Stomach smooth muscle (tissue), 2 donors: ENCODE results near the gene OGFOD3.
A peak's percentile ranks its signal among the peaks of the same experiment; 100 is the strongest.

ENCODE experiments used
- H3K27ac ChIP-seq: one replicate; pipeline ENCODE4 v1.7.0; 2013; ENCODE audit warnings: mild to moderate bottlenecking, low read length, inconsistent platforms
- H3K27me3 ChIP-seq, 2 donors: one replicate each; pipeline ENCODE4 v1.7.0; 2013; ENCODE audit warnings: low read length in 2 of 2; ENCODE audit not compliant: insufficient read depth in 2 of 2, control insufficient read depth in 1 of 2
- H3K36me3 ChIP-seq, 2 donors: one replicate each; pipeline ENCODE4 v1.7.0; 2013; ENCODE audit warnings: low read length in 2 of 2; ENCODE audit not compliant: control insufficient read depth in 2 of 2, insufficient read depth in 2 of 2
- H3K4me1 ChIP-seq: one replicate; pipeline ENCODE4 v1.7.0; 2013; ENCODE audit warnings: low read length; ENCODE audit not compliant: control insufficient read depth, insufficient read depth
- H3K4me3 ChIP-seq, 2 donors: one replicate each; pipeline ENCODE4 v1.7.0; 2013; ENCODE audit warnings: low read length in 2 of 2
- H3K9ac ChIP-seq, 2 donors: one replicate each; pipeline ENCODE4 v1.7.0; 2013; ENCODE audit warnings: low read length in 2 of 2, mild to moderate bottlenecking in 1 of 2
- H3K9me3 ChIP-seq, 2 donors: one replicate each; pipeline ENCODE4 v1.7.0; 2013; ENCODE audit warnings: low read length in 2 of 2; ENCODE audit not compliant: control insufficient read depth in 2 of 2
- donor health status: healthy.
- donor health status: Pancreatic carcinoma.

The OGFOD3 gene

GRCh38 chr17:82392209-82392920 lies 26.0 kb downstream of the OGFOD3 start:
- Histone ChIP-seq H3K4me1 (no peaks in the 10 kb centered on the region), H3K27ac (no peak overlapping the region), H3K27me3 (peaks cover 0 to under 1% of the 10 kb centered on the region in 2 donors), H3K9me3 (no peaks in the 10 kb centered on the region), H3K9ac (no peak overlapping the region), H3K36me3 (peaks cover 5 to 12% of the 10 kb centered on the region in 2 donors), H3K4me3 (no peak overlapping the region)

GRCh38 chr17:82391496-82392066 lies 26.8 kb downstream of the OGFOD3 start:
- peaks cover 5 to 12% of the 10 kb centered on the region in 2 donors for H3K36me3 ChIP-seq
- peaks cover 2 to 8% of the 10 kb centered on the region in 2 donors for H3K27me3 ChIP-seq
- no peak overlapping the region for H3K4me3 ChIP-seq
- H3K9me3 ChIP-seq, result no peaks in the 10 kb centered on the region
- H3K9ac ChIP-seq, result no peak overlapping the region
- H3K4me1 ChIP-seq, result peaks cover 6% of the 10 kb centered on the region
- H3K27ac ChIP-seq, result no peak overlapping the region

- Histone ChIP-seq H3K27me3 (peaks cover 2 to 11% of the 10 kb centered on the region in 2 donors), H3K27ac (no peak overlapping the region), H3K9me3 (no peaks in the 10 kb centered on the region), H3K4me3 (no peak overlapping the region), H3K36me3 (peaks cover 5 to 12% of the 10 kb centered on the region in 2 donors), H3K9ac (no peak overlapping the region), H3K4me1 (peaks cover 7% of the 10 kb centered on the region)
These were observed 27.4 kb downstream of the OGFOD3 start for GRCh38 chr17:82390860-82391435.

GRCh38 chr17:82390015-82390859 lies 28.1 kb downstream of the OGFOD3 start:
- no peak overlapping the region for H3K4me3 ChIP-seq
- no peak overlapping the region for H3K9ac ChIP-seq
- H3K9me3 ChIP-seq, result no peaks in the 10 kb centered on the region
- H3K27me3 ChIP-seq, result peaks cover 2 to 17% of the 10 kb centered on the region in 2 donors
- H3K27ac ChIP-seq, result no peak overlapping the region
- peaks cover 5 to 12% of the 10 kb centered on the region in 2 donors for H3K36me3 ChIP-seq
- peaks cover 10% of the 10 kb centered on the region for H3K4me1 ChIP-seq

GRCh38 chr17:82389379-82389778 lies 29.0 kb downstream of the OGFOD3 start:
- Histone ChIP-seq H3K9me3 (no peaks in the 10 kb centered on the region), H3K36me3 (peaks cover 5 to 11% of the 10 kb centered on the region in 2 donors), H3K27ac (no peak overlapping the region), H3K4me1 (peaks cover 17% of the 10 kb centered on the region), H3K4me3 (no peak overlapping the region), H3K27me3 (peaks cover 8 to 25% of the 10 kb centered on the region in 2 donors), H3K9ac (no peak overlapping the region)

GRCh38 chr17:82388922-82389283 lies 29.5 kb downstream of the OGFOD3 start:
- Histone ChIP-seq H3K4me1 (peaks cover 20% of the 10 kb centered on the region), H3K36me3 (peaks cover 5 to 8% of the 10 kb centered on the region in 2 donors), H3K9me3 (no peaks in the 10 kb centered on the region), H3K4me3 (no peak overlapping the region), H3K9ac (no peak overlapping the region), H3K27ac (no peak overlapping the region), H3K27me3 (peaks cover 8 to 27% of the 10 kb centered on the region in 2 donors)

GRCh38 chr17:82388223-82388921 lies 30.0 kb downstream of the OGFOD3 start:
- H3K9ac ChIP-seq, result no peak overlapping the region

GRCh38 chr17:82387705-82388106 lies 30.7 kb downstream of the OGFOD3 start:
- Histone ChIP-seq H3K4me3 (no peak overlapping the region), H3K9ac (no peak overlapping the region), H3K4me1 (peaks cover 20% of the 10 kb centered on the region), H3K27ac (no peak overlapping the region), H3K36me3 (peaks cover 0 to 3% of the 10 kb centered on the region in 2 donors), H3K9me3 (no peaks in the 10 kb centered on the region), H3K27me3 (peaks cover 12 to 27% of the 10 kb centered on the region in 2 donors)

More at GRCh38 chr17:82388223-82388921, 30.0 kb downstream of the OGFOD3 start:
- Histone ChIP-seq H3K4me1 (peaks cover 20% of the 10 kb centered on the region), H3K27me3 (peaks cover 12 to 27% of the 10 kb centered on the region in 2 donors), H3K36me3 (peaks cover 4 to 8% of the 10 kb centered on the region in 2 donors), H3K9me3 (no peaks in the 10 kb centered on the region), H3K27ac (no peak overlapping the region), H3K4me3 (no peak overlapping the region)

GRCh38 chr17:82386881-82387704 lies 31.3 kb downstream of the OGFOD3 start:
- H3K27me3 ChIP-seq, result peaks cover 12 to 27% of the 10 kb centered on the region in 2 donors
- H3K4me1 ChIP-seq, result peaks cover 20% of the 10 kb centered on the region
- H3K36me3 ChIP-seq, result peaks cover 0 to 1% of the 10 kb centered on the region in 2 donors
- H3K27ac ChIP-seq, result no peak overlapping the region
- H3K9me3 ChIP-seq, result no peaks in the 10 kb centered on the region
- peak overlapping the region in 1 of 2 donors; percentile 22 for H3K4me3 ChIP-seq
- H3K9ac ChIP-seq, result no peak overlapping the region
